ACC112 (cell line): ENCODE data around the gene MRPS34.
"Not testable (repeated sequence)": the region's sequence is repeated elsewhere in the genome, so short reads cannot be mapped to it uniquely, and the experiment has no call there.

Source experiments
- H2AFZ ChIP-seq: fragments of 200-600 bp; sonication (generic); one replicate; pipeline ENCODE4 v1.6.0; 2017; ENCODE audit warnings: antibody characterized with exemption, low read length; ENCODE audit not compliant: unreplicated experiment
- H3K27ac ChIP-seq: fragments of 200-600 bp; sonication (generic); 2 replicates; pipeline ENCODE4 v1.5.1; 2014; ENCODE audit warnings: low read depth, mild to moderate bottlenecking, antibody characterized with exemption, low read length, moderate library complexity
- H3K27me3 ChIP-seq: fragments of 200-600 bp; sonication (generic); 2 replicates; pipeline ENCODE4 v1.6.1; 2014; ENCODE audit warnings: mild to moderate bottlenecking, antibody characterized with exemption, low read length, moderate library complexity, mixed read lengths; ENCODE audit not compliant: insufficient read depth
- H3K36me3 ChIP-seq: fragments of 200-600 bp; sonication (generic); 2 replicates; pipeline ENCODE4 v1.6.1; 2016; ENCODE audit warnings: mild to moderate bottlenecking, antibody characterized with exemption, low read length, moderate library complexity, mixed read lengths; ENCODE audit not compliant: insufficient read depth
- H3K4me1 ChIP-seq: fragments of 200-600 bp; sonication (generic); one replicate; pipeline ENCODE4 v1.6.1; 2016; ENCODE audit warnings: low read length, mixed read lengths; ENCODE audit not compliant: insufficient read depth, unreplicated experiment, control insufficient read depth
- H3K4me3 ChIP-seq: fragments of 200-600 bp; sonication (generic); 2 replicates; pipeline ENCODE4 v1.5.1; 2014; ENCODE audit warnings: mild to moderate bottlenecking, low read depth, low read length
- H3K79me2 ChIP-seq: fragments of 200-600 bp; sonication (generic); one replicate; pipeline ENCODE4 v1.6.0; 2016; ENCODE audit warnings: low read length; ENCODE audit not compliant: control insufficient read depth, unreplicated experiment, insufficient read depth

Gene MRPS34

GRCh38 chr16:1734816-1735215, 38.1 kb downstream of the MRPS34 start:
- peaks cover 6% of the 10 kb centered on the region for H3K79me2 ChIP-seq
- no peaks in the 10 kb centered on the region for H3K27me3 ChIP-seq
- H2AFZ ChIP-seq = no peak overlapping the region
- peaks cover 28% of the 10 kb centered on the region; the same call in 1 of the 2 replicates for H3K36me3 ChIP-seq
- no peak overlapping the region for H3K27ac ChIP-seq
- no peak overlapping the region for H3K4me3 ChIP-seq
- no peaks in the 10 kb centered on the region for H3K4me1 ChIP-seq

- no peak overlapping the region for H3K4me3 ChIP-seq
- H3K79me2 ChIP-seq = peaks cover 6% of the 10 kb centered on the region
- H3K4me1 ChIP-seq = no peaks in the 10 kb centered on the region
- no peaks in the 10 kb centered on the region for H3K27me3 ChIP-seq
- no peak overlapping the region for H3K27ac ChIP-seq
- peaks cover 30% of the 10 kb centered on the region; the same call in 1 of the 2 replicates for H3K36me3 ChIP-seq
- H2AFZ ChIP-seq = no peak overlapping the region
Measured at GRCh38 chr16:1734123-1734522, 38.8 kb downstream of the MRPS34 start.

- H3K4me1 ChIP-seq, H3K27ac ChIP-seq, H3K79me2 ChIP-seq, H2AFZ ChIP-seq, H3K4me3 ChIP-seq, H3K27me3 ChIP-seq: not testable (repeated sequence)
- peaks cover 30% of the 10 kb centered on the region; the same call in 1 of the 2 replicates for H3K36me3 ChIP-seq
Measured at GRCh38 chr16:1732551-1732987, 40.4 kb downstream of the MRPS34 start.

GRCh38 chr16:1732071-1732470, 40.9 kb downstream of the MRPS34 start:
- H3K27ac ChIP-seq = no peak overlapping the region
- H2AFZ ChIP-seq = no peak overlapping the region
- H3K27me3 ChIP-seq = no peaks in the 10 kb centered on the region
- H3K4me3 ChIP-seq = no peak overlapping the region
- H3K4me1 ChIP-seq = no peaks in the 10 kb centered on the region
- peaks cover 30% of the 10 kb centered on the region; the same call in 1 of the 2 replicates for H3K36me3 ChIP-seq
- peaks cover 6% of the 10 kb centered on the region for H3K79me2 ChIP-seq

- Histone ChIP-seq H3K4me1 (no peaks in the 10 kb centered on the region), H3K27ac (no peak overlapping the region), H2AFZ (no peak overlapping the region), H3K27me3 (no peaks in the 10 kb centered on the region), H3K36me3 (peaks cover 30% of the 10 kb centered on the region; the same call in 1 of the 2 replicates), H3K79me2 (peaks cover 11% of the 10 kb centered on the region), H3K4me3 (no peak overlapping the region)
Measured at GRCh38 chr16:1731603-1732002, 41.3 kb downstream of the MRPS34 start.

- Histone ChIP-seq H2AFZ (no peak overlapping the region), H3K27me3 (no peaks in the 10 kb centered on the region), H3K4me1 (no peaks in the 10 kb centered on the region), H3K4me3 (no peak overlapping the region), H3K27ac (no peak overlapping the region), H3K79me2 (peaks cover 15% of the 10 kb centered on the region), H3K36me3 (peaks cover 32% of the 10 kb centered on the region; the same call in 1 of the 2 replicates)
Measured at GRCh38 chr16:1731073-1731472, 41.9 kb downstream of the MRPS34 start.

- Histone ChIP-seq H3K36me3 (peaks cover 27% of the 10 kb centered on the region; the same call in 1 of the 2 replicates), H3K27me3 (no peaks in the 10 kb centered on the region)
Measured at GRCh38 chr16:1729445-1729844, 43.5 kb downstream of the MRPS34 start.

GRCh38 chr16:1729026-1729425, 43.9 kb downstream of the MRPS34 start:
- Histone ChIP-seq H3K27ac (no peak overlapping the region), H3K4me3 (no peak overlapping the region), H3K4me1 (no peaks in the 10 kb centered on the region), H3K79me2 (peaks cover 19% of the 10 kb centered on the region), H2AFZ (no peak overlapping the region), H3K27me3 (no peaks in the 10 kb centered on the region), H3K36me3 (peaks cover 22% of the 10 kb centered on the region; the same call in 1 of the 2 replicates)

More at GRCh38 chr16:1729445-1729844, 43.5 kb downstream of the MRPS34 start:
- Histone ChIP-seq H3K79me2 (peaks cover 16% of the 10 kb centered on the region), H2AFZ (no peak overlapping the region), H3K27ac (no peak overlapping the region), H3K4me3 (no peak overlapping the region), H3K4me1 (no peaks in the 10 kb centered on the region)

- peaks cover 11% of the 10 kb centered on the region; the same call in 1 of the 2 replicates for H3K36me3 ChIP-seq
- no peak overlapping the region for H3K4me3 ChIP-seq
- no peak overlapping the region for H3K27ac ChIP-seq
- no peaks in the 10 kb centered on the region for H3K27me3 ChIP-seq
- H2AFZ ChIP-seq = no peak overlapping the region
- peaks cover 30% of the 10 kb centered on the region for H3K79me2 ChIP-seq
- H3K4me1 ChIP-seq = peaks cover 5% of the 10 kb centered on the region
Measured at GRCh38 chr16:1727651-1728624, 45.0 kb downstream of the MRPS34 start.

GRCh38 chr16:1726661-1727502, 46.1 kb downstream of the MRPS34 start:
- H2AFZ ChIP-seq = no peak overlapping the region
- H3K27me3 ChIP-seq = no peaks in the 10 kb centered on the region
- peaks cover 12% of the 10 kb centered on the region for H3K4me1 ChIP-seq
- peaks cover 7% of the 10 kb centered on the region; the same call in 1 of the 2 replicates for H3K36me3 ChIP-seq
- no peak overlapping the region for H3K4me3 ChIP-seq
- H3K79me2 ChIP-seq = peaks cover 30% of the 10 kb centered on the region
- H3K27ac ChIP-seq = no peak overlapping the region
